HG02840 (cell line): ENCODE data around the gene SURF1.
"Not testable (repeated sequence)": the region's sequence is repeated elsewhere in the genome, so short reads cannot be mapped to it uniquely, and the experiment has no call there.

Experiments
- ATAC-seq: cut with Tn5 transposase; IDR thresholded peaks from one replicate; pipeline ENCODE4 v1.9.1; 2021; ENCODE audit warnings: mild to moderate bottlenecking, moderate library complexity, moderate number of reproducible peaks; ENCODE audit not compliant: unreplicated experiment, low FRiP score

SURF1 gene

DNA sequence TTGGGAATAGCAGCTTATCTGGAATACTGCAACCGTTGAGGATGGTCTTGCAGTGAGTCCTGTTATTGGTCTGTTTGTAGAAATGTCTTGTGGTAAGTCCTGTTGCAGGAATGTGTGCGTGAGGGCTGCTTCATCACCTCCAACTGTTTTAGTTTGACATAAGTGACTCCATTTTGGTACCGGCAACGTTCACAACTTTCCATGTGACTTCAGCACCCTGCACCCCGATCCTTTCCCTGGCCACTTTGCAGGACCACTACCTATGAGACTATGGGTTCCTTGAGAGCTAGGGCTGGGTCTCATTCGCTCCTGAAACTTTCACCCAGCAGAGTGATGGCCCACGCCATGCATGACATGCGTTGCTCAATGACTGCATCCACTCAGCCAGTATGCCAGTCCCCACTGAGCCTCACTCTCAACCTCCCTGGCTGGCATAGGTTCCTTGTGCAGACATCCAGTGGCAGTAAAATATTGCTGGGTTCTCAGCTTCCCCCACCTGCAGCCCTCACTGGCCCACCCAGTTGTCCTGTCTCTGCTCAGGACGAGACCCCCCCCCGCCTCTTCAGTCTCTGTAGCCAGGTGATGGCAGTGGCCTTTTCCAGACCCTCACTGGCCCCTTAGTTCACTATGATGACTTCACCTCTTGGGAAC is 28.3 kb downstream of the SURF1 start:
- ATAC-seq: no peak

DNA sequence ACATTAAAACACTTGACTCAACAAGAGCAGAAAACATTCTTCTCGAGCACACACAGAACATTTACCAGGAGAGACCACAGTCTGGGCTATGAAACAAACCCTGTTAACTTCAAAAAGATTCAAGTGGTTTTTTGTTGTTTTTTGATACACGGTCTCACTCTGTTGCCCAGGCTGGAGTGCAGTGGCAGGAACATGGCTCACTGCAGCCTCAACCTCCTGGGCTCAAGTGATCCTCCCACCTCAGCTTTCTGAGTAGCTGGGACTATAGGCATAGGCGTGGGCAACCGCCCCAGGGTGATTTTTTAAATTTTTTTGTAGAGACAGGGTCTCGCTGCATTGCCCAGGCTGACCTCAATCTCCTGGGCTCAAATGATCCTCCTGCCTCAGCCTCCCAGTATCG is 29.3 kb downstream of the SURF1 start:
- not testable (repeated sequence) for ATAC-seq

DNA sequence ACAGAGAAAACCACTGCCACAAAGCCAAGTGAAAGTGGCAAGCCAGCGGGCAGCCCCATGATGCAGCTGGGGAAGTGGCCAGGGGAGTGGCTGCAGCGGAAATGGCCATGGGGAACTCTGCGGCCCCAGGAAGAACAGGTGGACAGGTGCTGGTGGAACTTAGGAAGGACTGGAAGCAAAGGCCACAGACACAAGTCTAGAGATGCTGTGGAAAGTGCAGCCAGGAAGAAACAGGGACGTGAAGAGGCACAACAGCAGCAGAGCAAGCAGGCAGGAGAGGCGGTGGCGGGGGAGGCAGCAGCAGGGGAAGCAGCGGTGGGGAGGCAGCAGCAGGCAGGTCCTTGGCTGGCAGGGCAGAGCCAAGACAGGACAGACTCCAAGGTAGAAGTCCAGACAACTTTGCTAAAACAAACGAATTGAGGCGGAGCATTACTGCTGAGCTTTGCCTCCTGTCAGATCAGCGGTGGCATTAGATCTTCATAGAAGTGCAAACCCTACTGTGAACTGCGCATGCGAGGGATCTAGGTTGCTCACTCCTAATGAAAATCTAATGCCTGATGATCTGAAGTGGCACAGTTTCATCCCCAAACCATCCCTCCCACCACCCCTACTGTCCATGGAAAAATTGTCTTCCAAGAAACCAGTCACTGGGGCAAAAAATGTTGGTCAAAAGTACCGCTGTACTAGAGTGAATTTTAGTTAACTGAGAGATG is 32.1 kb downstream of the SURF1 start:
- no peak for ATAC-seq

DNA sequence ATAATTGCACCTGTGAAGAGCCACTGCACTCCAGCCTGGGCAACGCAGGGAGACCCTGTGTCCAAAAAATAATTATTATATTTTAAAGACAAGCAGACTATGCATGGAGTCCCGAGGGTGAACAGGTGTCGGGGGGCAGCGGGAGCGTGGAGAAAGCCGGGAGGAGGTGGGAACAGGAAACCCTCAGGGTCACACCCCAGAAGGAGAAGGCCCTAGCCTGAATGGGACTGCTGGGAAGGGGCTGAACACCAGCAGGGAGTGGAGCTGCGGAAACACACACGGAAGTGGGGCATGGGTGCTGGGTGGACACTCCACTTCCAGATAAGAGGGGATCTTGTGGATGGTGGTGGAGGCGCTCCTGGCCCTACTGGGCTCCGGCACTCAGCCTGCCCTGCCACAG is 33.1 kb downstream of the SURF1 start:
- ATAC-seq: no peak

DNA sequence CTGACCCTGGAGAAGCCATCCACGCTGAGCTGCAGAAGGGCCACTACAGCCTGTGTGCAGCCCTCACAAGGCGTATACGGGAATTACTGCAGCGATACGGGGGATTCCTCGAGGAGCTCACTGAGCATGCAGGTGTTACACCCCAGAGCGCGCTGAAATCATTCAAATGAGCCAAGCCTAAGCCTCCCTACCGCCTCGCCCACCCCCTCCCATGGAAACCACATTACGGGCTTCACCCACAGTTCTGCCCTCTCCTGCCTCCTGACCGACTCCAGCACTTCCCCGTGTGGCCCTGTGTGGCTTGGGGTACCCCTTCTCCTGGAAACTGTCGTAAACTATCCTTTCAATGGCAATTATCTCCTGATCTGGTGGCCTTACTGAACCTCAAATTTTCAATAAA is 33.6 kb downstream of the SURF1 start:
- no peak for ATAC-seq

DNA sequence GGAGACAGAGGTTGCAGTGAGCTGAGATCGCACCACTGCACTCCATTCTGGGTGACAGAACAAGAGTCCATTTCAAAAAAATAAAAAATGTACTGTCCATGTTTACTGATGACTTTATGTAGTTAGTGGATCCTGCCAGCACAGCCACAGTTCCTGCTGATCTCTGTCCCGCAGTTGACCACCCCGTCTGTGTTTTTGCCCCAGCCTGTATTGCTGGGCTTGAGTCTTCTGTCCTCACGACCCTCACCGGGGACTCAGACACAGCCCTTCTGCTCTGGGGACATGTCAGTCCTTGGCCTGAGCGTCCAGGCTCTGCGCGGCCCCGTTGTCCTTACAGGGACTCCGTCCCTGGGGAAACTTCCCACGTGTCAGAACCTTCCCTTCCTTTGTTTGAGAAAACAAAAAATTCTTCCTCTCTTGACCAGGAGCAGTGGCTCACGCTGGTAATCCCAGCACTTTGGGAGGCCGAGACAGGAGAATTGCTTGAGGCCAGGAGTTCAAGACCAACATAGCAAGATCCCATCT is 34.8 kb downstream of the SURF1 start:
- no peak for ATAC-seq

DNA sequence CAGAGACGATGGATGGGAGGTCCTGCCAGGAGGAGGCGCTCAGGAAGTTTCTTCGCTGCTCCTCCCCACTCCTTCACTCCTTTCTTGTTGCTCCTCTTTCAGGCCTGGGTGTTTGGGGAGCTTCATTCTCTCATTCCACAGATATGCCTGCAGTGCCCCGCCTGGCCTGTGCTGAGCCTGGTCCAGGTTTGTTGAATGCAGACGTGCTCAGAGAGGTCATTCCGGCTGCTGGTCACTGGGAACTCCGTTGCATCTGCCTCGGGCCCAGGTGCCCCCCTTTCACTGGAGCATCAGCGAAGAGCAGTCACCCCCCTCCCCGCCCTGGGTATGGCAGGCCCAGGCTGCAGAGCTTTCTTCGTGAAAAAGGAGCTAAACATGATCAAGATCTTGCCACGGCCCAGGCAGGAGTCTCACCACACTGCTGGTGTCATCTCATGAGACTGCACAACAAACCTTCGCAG is 35.8 kb downstream of the SURF1 start:
- ATAC-seq: no peak

DNA sequence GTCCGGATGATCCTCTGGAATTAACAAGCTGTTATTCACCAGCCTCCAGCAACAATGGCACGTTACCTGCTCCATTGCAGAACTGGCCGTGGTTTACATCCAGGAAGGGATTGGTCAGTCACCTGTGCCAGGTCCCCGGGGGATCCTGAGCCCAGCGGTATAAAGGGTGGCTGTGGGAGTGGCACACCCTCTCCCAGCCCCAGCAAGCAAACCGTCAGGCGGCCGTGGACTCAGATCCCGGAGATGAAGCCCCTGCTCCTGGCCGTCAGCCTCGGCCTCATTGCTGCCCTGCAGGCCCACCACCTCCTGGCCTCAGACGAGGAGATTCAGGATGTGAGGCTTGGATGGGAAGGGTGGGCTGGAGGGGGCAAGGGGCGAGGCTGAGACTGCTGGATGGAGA is 38.7 kb downstream of the SURF1 start:
- ATAC-seq: not testable (repeated sequence)

DNA sequence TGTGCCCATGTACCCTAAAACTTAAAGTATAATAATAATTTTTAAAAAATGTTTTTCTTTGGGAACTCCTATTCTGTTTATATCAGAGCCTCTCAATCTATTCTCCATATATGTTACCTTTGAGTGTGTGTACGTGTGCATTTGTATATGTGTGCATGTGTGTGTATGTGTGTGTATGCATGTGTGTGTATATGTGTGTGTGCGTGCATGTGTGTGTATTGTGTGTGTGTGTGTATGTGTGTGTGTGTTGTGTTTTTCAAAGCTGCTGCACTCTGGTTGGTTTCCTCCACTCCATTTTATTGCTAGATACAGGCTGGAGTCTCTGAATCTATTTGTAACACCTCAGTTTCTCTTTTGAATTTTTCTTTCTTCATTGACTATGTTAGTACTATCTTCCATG is 40.3 kb downstream of the SURF1 start:
- no peak for ATAC-seq

DNA sequence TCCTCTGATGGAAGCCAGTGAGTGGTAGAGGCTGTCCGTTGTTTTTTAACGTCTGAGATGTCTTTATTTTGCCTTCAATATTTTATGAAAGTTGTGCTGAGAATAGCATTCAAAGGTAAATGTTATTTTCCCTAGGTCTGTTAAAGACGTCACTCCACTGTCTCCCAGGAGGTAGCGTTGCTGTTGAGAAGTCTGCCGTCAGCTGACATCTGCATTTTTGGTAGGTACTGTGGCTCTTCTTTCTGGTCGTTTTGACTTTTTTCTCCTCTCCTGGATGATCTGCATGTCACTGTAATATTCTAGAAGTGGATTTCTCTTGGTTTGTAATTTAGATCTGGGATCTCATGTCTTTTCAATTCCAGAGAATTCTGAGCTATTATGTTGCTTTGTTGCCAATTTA is 46.7 kb downstream of the SURF1 start:
- ATAC-seq: no peak

DNA sequence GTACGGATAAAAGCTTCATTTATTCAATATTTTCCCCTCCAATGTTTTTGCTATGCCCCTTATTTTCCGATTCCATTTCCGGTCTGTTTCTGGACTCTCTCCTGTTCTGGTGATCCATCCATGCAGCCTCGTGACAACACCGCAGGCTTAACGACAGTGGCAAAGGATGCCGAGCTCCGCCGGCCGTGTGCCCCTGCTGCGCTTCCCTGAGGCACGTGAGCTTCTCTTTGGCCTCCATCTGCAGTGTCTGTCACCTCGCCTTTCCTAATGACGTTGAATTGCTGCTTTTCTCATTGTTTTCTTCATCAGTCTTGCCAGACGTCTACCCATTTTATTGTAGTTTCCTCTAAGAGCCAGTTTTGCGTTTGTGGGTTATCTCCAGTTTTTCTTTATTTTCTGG is 49.0 kb downstream of the SURF1 start:
- no peak for ATAC-seq

DNA sequence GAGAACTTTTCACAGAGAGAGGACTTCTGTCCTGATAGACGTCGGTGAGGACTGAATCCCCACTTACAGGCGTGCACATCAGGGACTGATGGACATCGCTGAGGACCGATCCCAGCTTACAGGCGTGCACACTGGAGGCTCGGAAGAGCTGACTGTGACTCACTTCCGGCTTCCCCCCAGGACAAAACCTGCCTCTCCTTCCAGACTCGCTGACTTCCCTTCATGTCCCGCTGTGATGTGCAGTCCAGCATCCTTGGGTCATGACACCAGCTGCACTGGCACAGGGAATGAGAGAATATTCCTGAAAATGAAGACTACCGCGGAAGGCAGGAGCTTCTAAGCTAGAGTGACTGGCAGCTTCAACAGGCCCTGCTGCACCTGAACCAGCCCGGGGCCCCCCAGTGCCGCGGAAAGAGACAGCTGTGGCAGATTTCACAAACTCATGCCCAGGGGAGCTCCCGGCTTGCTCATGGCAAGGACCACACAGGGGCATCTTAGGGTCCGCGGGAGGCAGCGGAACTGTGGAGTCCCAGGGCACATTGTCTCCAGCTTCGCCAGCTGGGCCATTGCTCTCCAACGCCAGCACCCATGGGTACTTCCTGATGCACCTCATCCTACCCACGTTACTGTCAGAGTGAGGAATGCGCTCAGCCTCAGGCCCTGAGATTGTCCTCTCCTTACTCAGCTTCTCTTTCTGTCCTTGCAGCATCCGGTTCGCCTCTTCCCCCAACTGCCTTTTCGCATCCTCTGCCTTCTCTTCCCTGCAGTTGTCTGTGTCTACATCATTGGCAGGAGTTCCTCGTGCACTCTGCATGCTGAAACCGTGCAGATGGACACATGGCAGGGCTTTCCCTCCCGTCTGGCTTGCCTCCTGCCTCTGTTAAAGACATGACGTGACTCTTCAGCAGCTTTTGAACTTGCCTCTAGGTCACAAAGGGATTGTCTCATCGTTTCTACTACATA is 49.8 kb downstream of the SURF1 start:
- ATAC-seq: no peak

DNA sequence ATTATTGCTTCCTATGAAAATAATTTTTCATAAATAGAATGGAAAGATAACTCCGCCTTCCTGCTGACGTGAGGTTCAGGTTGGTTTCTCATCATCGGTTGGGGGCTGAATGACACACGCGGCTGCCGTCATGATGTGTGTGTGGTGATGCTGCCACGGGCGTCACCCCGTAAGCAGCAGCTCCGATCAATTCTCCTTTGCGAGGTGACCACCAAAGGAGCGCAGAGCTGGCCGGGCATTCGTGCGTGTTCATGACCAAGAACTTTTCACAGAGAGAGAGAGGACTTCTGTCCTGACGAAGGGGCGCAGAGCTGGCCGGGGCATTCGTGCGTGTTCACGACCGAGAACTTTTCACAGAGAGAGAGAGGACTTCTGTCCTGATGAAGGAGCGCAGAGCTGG is 50.6 kb downstream of the SURF1 start:
- no peak for ATAC-seq

DNA sequence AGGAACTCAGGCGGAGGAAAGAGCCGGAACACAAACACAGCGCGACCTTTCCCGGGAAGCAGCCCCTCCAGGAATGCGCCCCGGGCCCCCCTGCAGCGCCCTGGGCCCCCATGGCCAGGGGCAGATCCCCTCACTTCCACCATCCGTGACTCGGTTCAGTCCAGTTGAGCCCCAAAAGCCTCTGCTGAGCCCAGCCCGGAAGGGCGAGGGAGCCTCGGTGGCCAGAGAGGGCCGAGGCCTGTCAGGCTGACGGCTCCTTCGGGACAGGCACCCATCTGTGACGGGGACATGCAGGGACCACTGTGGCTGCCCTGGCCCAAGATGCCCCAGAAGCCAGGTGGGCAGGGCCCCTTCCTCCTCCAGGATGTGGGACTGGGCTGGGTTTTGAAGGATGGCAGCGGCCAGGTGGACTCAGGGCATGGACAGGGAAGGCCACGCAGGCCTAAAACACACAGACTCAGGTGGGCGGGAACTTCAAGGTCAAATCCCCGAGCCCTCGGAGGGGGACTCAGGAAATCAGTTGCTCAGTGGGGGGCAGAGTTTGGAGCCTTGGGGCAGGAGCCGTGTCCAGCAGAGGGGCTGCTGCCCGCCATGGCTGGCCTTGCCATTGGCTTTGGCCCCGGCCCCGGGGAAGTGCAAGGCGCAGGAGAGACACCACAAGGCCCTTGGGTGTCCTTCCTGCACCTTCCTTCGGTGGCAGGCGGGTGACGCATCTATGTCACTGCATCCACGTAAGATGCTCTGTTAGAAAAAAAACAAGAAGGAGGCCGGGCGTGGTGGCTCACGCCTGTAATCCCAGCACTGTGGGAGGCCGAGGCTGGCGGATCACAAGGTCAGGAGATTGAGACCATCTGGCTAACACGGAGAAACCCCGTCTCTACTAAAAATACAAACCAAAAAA is 51.6 kb downstream of the SURF1 start:
- ATAC-seq: no peak

DNA sequence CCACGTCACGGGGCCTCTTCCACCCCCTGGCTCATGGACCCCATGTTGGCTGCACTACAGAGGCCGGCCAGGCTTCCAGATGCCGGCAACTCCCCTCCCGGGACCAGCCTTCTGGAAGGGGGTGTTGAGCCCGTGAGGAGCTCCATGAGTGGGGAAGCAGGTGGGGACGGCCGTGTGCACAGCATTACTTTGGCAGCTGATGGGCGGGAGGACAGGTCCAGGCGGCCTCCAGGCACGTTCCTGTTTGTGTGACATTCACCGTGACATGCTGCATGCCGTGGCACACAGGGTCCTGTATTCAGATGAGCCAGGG is 52.2 kb downstream of the SURF1 start:
- no peak for ATAC-seq

DNA sequence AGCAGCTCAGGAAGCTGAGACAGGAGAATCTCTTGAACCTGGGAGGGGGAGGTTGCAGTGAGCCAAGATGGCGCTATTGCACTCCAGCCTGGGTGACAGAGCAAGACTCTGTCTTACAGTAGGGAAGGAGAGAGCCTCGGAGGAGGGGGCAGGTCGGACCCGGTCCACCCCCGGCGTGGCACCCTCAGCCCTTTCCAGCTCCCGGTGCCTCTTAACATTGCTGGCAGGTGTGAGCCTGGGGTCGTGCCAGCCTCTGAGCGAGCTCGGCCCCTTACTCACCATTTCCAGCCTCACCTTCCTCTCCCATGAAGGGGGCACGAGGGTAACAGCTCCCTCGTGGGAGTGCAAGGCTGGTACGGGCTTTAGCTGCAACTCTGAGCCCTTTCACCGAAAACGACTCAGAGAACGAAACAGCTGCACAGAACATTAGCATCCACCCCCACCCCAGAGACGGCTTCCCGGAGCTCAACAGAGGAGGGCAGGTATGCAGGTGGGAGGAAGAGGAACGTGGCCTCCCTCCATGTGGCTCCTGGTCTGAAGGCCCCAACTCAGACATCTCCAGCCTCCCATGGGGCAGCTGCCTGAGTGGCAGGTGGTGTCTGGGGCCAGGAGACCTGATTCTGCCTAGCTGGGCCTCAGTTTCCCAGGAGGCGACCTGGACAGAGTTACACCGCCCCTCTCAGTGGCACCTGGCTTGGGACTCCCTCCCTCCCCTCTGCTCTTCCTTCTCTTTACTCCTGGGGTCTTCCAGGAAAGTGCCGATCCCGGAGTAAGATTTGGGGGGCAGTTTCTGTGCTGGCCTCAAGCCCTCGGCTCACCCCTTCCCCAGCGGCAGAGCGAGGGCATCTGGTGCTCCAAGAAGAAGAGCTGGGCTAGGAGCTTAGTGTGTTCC is 52.8 kb downstream of the SURF1 start:
- no peak for ATAC-seq
